Karpas-422 (cell line): ENCODE data around the gene FAHD1. TPM values are rescaled to one million over a fixed set of nuclear protein-coding genes. Genes with fewer than 3 reads are reported as not detected.

Experiments used
- DNase-seq: peaks from one replicate; pipeline ENCODE4 v3.0.0-alpha.2; 2015
- H2AFZ ChIP-seq: fragments of 200-600 bp; sonication (generic); 2 replicates; pipeline ENCODE4 v1.6.1; 2014; ENCODE audit warnings: antibody characterized with exemption, low read length, mixed read lengths
- H3K27ac ChIP-seq: fragments of 200-600 bp; sonication (generic); 2 replicates; pipeline ENCODE4 v1.5.1; 2014; ENCODE audit warnings: mild to moderate bottlenecking, low read length, moderate library complexity
- H3K27me3 ChIP-seq: fragments of 200-600 bp; sonication (generic); 2 replicates; pipeline ENCODE4 v1.6.1; 2014; ENCODE audit warnings: low read length, mixed read lengths
- H3K36me3 ChIP-seq: fragments of 200-600 bp; sonication (generic); 2 replicates; pipeline ENCODE4 v1.6.1; 2014; ENCODE audit warnings: low read length, mixed read lengths; ENCODE audit not compliant: insufficient read depth
- H3K4me1 ChIP-seq: fragments of 200-600 bp; sonication (generic); 2 replicates; pipeline ENCODE4 v1.6.1; 2014; ENCODE audit warnings: mild to moderate bottlenecking, low read length, mixed read lengths
- H3K4me2 ChIP-seq: fragments of 200-600 bp; sonication (generic); 2 replicates; pipeline ENCODE4 v1.6.1; 2014; ENCODE audit warnings: low read length, low read depth, mild to moderate bottlenecking; ENCODE audit not compliant: poor library complexity, severe bottlenecking
- H3K4me3 ChIP-seq: fragments of 200-600 bp; sonication (generic); 2 replicates; pipeline ENCODE4 v1.5.1; 2014; ENCODE audit warnings: mild to moderate bottlenecking, antibody characterized with exemption, low read length, mixed read lengths
- H3K79me2 ChIP-seq: fragments of 200-600 bp; sonication (generic); 2 replicates; pipeline ENCODE4 v1.6.1; 2014; ENCODE audit warnings: mild to moderate bottlenecking, low read length, mixed read lengths
- H3K9ac ChIP-seq: fragments of 200-600 bp; sonication (generic); 2 replicates; pipeline ENCODE4 v1.6.0; 2014; ENCODE audit warnings: low read length
- H3K9me2 ChIP-seq: fragments of 200-600 bp; sonication (generic), shearing (Covaris generic); replicated peaks from 2 replicates; pipeline ENCODE4 v1.6.0; 2014; ENCODE audit warnings: mild to moderate bottlenecking, low read length, moderate library complexity; ENCODE audit not compliant: insufficient read depth
- H3K9me3 ChIP-seq: fragments of 300-700, 200-600 bp; sonication (generic); 2 replicates; pipeline ENCODE4 v1.6.1; 2014; ENCODE audit warnings: low read length, mixed read lengths
- H4K20me1 ChIP-seq: fragments of 200-600 bp; sonication (generic); 2 replicates; pipeline ENCODE4 v1.6.1; 2014; ENCODE audit warnings: mild to moderate bottlenecking, antibody characterized with exemption, low read length, low read depth; ENCODE audit not compliant: insufficient read depth
- total RNA-seq: library from RNA; depleted of rRNA; stranded (reverse); fragments of >200 nt; shearing (Covaris generic); gene quantifications from 2 replicates; pipeline ENCODE4 v1.2.3, GENCODE V29; 2014; ENCODE audit warnings: low replicate concordance

FAHD1 gene
- total RNA-seq, 1 experiment from 2014 or later = 12.6 TPM

DNA sequence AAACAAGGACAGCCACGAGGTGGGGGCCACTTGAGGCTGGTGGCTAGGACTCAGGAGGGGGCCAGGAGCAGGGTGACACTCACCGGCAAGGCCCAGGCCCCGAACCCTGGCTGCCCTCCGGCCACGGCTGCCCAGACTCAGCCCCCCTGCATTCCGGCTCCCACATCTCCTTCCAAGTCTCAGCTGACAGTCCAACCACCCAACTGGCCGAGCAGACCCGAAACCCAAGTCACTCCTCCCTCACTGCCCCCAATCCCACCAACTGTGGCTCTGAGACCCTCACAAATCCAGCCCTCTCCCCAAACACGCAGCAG, 9.8 kb upstream of the FAHD1 start:
- Histone ChIP-seq H3K27me3 (no peaks in the 10 kb centered on the region), H3K4me2 (no peak overlapping the region), H3K36me3 (no peaks in the 10 kb centered on the region; the same call in 1 of the 2 replicates), H3K9me2 (no peaks in the 10 kb centered on the region), H2AFZ (no peak overlapping the region), H3K27ac (no peak overlapping the region), H3K79me2 (no peaks in the 10 kb centered on the region), H3K4me1 (no peaks in the 10 kb centered on the region), H3K9ac (no peak overlapping the region), H4K20me1 (no peaks in the 10 kb centered on the region), H3K4me3 (no peak overlapping the region), H3K9me3 (no peaks in the 10 kb centered on the region)
- no peak for DNase-seq

GRCh38 chr16:1817716-1818115, 9.3 kb upstream of the FAHD1 start:
- H3K27me3 ChIP-seq = no peaks in the 10 kb centered on the region
- no peaks in the 10 kb centered on the region for H3K9me3 ChIP-seq
- no peaks in the 10 kb centered on the region for H3K9me2 ChIP-seq
- no peaks in the 10 kb centered on the region; the same call in 1 of the 2 replicates for H3K36me3 ChIP-seq
- H3K27ac ChIP-seq = no peak overlapping the region
- no peak overlapping the region for H2AFZ ChIP-seq
- no peak overlapping the region for H3K4me3 ChIP-seq
- no peaks in the 10 kb centered on the region for H4K20me1 ChIP-seq
- H3K4me2 ChIP-seq = no peak overlapping the region
- H3K9ac ChIP-seq = no peak overlapping the region
- no peak for DNase-seq
- H3K4me1 ChIP-seq = no peaks in the 10 kb centered on the region
- H3K79me2 ChIP-seq = no peaks in the 10 kb centered on the region

DNA sequence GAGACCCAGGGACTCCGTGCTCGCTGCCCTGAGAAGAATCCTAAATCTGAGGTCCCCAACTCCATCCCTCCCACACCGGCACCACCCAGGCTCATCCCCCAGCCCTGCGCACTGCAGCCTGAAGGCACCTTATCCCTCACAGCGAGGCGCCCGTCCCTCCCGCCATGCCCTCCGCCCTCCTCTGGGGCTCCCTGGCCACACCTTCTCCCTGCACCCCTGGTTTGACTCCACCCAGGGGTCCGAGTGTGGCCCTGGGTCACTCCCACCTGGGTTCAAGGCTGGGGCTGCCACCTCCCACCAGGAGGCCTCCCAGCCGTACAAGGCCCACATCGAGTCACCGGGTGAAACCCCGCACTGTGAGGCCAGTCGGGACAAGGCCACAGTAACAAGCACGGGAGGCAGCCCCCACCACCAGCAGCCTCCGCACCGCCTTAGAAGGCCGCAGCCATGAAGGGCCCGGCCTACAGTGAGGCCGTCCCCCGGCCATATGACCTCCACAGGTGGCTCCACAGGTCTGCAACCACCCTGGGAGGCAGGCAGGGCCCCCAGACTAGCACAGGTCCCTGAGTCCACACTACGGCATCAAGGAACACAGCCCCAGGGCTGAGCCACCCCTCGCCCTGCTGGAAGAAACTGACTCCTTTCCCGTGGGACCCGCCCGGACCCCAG, 8.7 kb upstream of the FAHD1 start:
- Histone ChIP-seq H2AFZ (no peak overlapping the region), H3K27ac (no peak overlapping the region), H3K4me1 (no peaks in the 10 kb centered on the region), H4K20me1 (no peaks in the 10 kb centered on the region), H3K27me3 (no peaks in the 10 kb centered on the region), H3K9ac (no peak overlapping the region), H3K9me3 (no peaks in the 10 kb centered on the region), H3K36me3 (no peaks in the 10 kb centered on the region; the same call in 1 of the 2 replicates), H3K79me2 (no peaks in the 10 kb centered on the region), H3K4me2 (no peak overlapping the region), H3K9me2 (no peaks in the 10 kb centered on the region), H3K4me3 (no peak overlapping the region)
- no peak for DNase-seq

GRCh38 chr16:1818873-1819525, 8.0 kb upstream of the FAHD1 start:
- H3K9me2 ChIP-seq = no peaks in the 10 kb centered on the region
- H4K20me1 ChIP-seq = no peaks in the 10 kb centered on the region
- H3K27ac ChIP-seq = no peak overlapping the region
- no peaks in the 10 kb centered on the region; the same call in 1 of the 2 replicates for H3K4me1 ChIP-seq
- no peaks in the 10 kb centered on the region for H3K79me2 ChIP-seq
- H3K36me3 ChIP-seq = no peaks in the 10 kb centered on the region
- H3K4me3 ChIP-seq = no peak overlapping the region
- no peaks in the 10 kb centered on the region for H3K27me3 ChIP-seq
- no peak overlapping the region for H3K4me2 ChIP-seq
- no peak overlapping the region for H2AFZ ChIP-seq
- DNase-seq = no peak
- no peaks in the 10 kb centered on the region for H3K9me3 ChIP-seq
- H3K9ac ChIP-seq = no peak overlapping the region

DNA sequence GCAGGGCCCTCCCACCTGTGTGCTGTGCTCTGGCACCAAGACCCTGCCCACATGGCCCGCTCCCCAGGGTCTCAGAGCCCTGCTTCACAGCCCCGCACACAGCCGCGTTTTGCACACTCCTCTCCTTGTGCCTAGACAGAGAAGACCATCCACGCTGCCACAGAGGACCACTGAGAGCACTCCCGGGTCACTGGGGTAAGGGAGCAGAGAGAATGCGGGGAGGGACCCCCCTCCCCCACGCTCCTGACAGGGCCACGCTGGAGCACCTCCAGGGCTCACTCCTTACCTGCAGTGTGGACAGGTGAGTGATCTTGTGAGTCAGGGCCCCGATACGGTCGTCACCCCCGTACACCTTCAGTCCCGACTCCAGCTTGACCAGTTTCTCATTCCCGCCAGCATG, 7.4 kb upstream of the FAHD1 start:
- Histone ChIP-seq H3K27me3 (no peaks in the 10 kb centered on the region), H3K9ac (no peak overlapping the region), H3K9me3 (no peaks in the 10 kb centered on the region), H3K4me3 (no peak overlapping the region), H2AFZ (no peak overlapping the region), H3K36me3 (no peaks in the 10 kb centered on the region), H3K79me2 (no peaks in the 10 kb centered on the region), H3K27ac (no peak overlapping the region), H3K4me1 (no peaks in the 10 kb centered on the region; the same call in 1 of the 2 replicates), H4K20me1 (no peaks in the 10 kb centered on the region), H3K4me2 (no peak overlapping the region), H3K9me2 (no peaks in the 10 kb centered on the region)
- no peak for DNase-seq

GRCh38 chr16:1820096-1820945, 6.7 kb upstream of the FAHD1 start:
- H3K9me3 ChIP-seq = no peaks in the 10 kb centered on the region
- no peak overlapping the region for H3K27ac ChIP-seq
- no peak overlapping the region for H3K4me3 ChIP-seq
- H3K4me1 ChIP-seq = peaks cover 2% of the 10 kb centered on the region
- no peaks in the 10 kb centered on the region for H3K79me2 ChIP-seq
- no peak for DNase-seq
- H3K36me3 ChIP-seq = no peaks in the 10 kb centered on the region
- H3K9me2 ChIP-seq = no peaks in the 10 kb centered on the region
- no peak overlapping the region for H3K9ac ChIP-seq
- H2AFZ ChIP-seq = no peak overlapping the region
- no peaks in the 10 kb centered on the region for H3K27me3 ChIP-seq
- no peaks in the 10 kb centered on the region for H4K20me1 ChIP-seq
- H3K4me2 ChIP-seq = no peak overlapping the region

DNA sequence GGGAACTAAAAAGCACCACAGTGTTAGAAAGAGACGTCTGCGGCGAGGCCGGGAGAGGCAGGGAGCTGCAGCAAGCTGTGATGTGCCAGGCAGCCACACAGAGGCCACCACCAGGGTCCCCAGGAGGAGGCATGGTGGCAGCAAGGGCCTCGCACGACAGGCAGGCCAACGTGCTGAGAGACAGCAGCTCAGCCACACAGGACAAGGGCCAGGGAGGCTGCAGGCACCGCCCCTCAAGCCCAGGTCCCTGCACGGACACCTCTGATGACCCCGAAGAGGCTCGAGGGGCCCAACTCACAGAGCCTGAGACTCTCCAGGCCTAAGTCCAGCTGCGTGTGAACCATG, 6.1 kb upstream of the FAHD1 start:
- H3K4me1 ChIP-seq = peaks cover 8% of the 10 kb centered on the region
- H3K79me2 ChIP-seq = no peaks in the 10 kb centered on the region
- H3K9me2 ChIP-seq = no peaks in the 10 kb centered on the region
- H3K27me3 ChIP-seq = no peaks in the 10 kb centered on the region
- H3K9ac ChIP-seq = no peak overlapping the region
- no peak for DNase-seq
- H3K4me3 ChIP-seq = no peak overlapping the region
- no peaks in the 10 kb centered on the region for H4K20me1 ChIP-seq
- no peak overlapping the region for H3K27ac ChIP-seq
- no peak overlapping the region for H3K4me2 ChIP-seq
- H3K36me3 ChIP-seq = no peaks in the 10 kb centered on the region
- H2AFZ ChIP-seq = no peak overlapping the region
- H3K9me3 ChIP-seq = no peaks in the 10 kb centered on the region

GRCh38 chr16:1821861-1822611, 5.0 kb upstream of the FAHD1 start:
- H3K9me3 ChIP-seq = no peaks in the 10 kb centered on the region
- no peaks in the 10 kb centered on the region for H3K9me2 ChIP-seq
- H3K4me1 ChIP-seq = peaks cover 8% of the 10 kb centered on the region
- H3K4me2 ChIP-seq = no peak overlapping the region
- H3K4me3 ChIP-seq = no peak overlapping the region
- no peak overlapping the region for H3K9ac ChIP-seq
- no peak overlapping the region for H3K27ac ChIP-seq
- H3K27me3 ChIP-seq = no peaks in the 10 kb centered on the region
- H4K20me1 ChIP-seq = no peaks in the 10 kb centered on the region
- no peak overlapping the region for H2AFZ ChIP-seq
- no peaks in the 10 kb centered on the region for H3K36me3 ChIP-seq
- H3K79me2 ChIP-seq = no peaks in the 10 kb centered on the region
- DNase-seq = no peak
